ENCODE results near the gene RCAN2.

GRCh38 chr6:46242921-46243320, 248.3 kb downstream of the RCAN2 start:
- TF ChIP-seq POLR2A (IDR thresholded peaks at IDR 0.05; ENCODE audit: low read depth) = no peak
- TF ChIP-seq CTCF (IDR thresholded peaks at IDR 0.05) = no peak

Data from esophagus muscularis mucosa (tissue), 3 donors.